ENCODE measurements around the gene CDC42EP3.

DNA sequence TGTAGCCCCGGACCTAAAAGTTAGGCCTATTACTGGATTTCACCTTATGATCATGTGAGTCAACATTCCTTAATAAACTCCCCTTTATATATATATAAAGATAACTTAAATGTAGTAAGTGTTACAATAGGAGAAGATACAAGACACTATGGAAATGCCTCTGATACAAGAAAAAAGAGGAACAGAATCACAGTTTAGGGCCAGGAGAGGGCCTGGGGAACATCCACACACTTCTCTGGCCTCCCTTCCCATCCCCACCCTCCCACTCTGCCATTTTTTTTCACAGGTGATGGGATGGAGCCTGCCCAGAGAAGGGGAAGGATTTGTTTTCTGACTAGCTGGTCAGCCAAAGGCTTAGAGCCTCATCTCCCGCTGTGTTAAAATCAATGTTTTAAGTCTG is 6.4 kb downstream of the CDC42EP3 start:
- TF ChIP-seq, protein P1, sequence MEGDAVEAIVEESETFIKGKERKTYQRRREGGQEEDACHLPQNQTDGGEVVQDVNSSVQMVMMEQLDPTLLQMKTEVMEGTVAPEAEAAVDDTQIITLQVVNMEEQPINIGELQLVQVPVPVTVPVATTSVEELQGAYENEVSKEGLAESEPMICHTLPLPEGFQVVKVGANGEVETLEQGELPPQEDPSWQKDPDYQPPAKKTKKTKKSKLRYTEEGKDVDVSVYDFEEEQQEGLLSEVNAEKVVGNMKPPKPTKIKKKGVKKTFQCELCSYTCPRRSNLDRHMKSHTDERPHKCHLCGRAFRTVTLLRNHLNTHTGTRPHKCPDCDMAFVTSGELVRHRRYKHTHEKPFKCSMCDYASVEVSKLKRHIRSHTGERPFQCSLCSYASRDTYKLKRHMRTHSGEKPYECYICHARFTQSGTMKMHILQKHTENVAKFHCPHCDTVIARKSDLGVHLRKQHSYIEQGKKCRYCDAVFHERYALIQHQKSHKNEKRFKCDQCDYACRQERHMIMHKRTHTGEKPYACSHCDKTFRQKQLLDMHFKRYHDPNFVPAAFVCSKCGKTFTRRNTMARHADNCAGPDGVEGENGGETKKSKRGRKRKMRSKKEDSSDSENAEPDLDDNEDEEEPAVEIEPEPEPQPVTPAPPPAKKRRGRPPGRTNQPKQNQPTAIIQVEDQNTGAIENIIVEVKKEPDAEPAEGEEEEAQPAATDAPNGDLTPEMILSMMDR (IDR thresholded peaks at IDR 0.05): no peak
- TF ChIP-seq POLR2A (IDR thresholded peaks at IDR 0.05) (no peak), POLR2AphosphoS5 (IDR thresholded peaks at IDR 0.05) (no peak), EP300 (IDR thresholded peaks at IDR 0.05) (no peak)
